ENCODE measurements around the gene DEXI. TPM values are rescaled to one million over a fixed set of nuclear protein-coding genes. Genes with fewer than 3 reads are reported as not detected.

Gene DEXI
- total and polyA plus RNA-seq, 2 of the 13 experiments (the other 11 are each of a cell fraction or from before 2014, with no cell fraction given), result 51.5 to 70.4 TPM

- peak; percentile 75 for TF ChIP-seq SOX5 (CRISPR knock-in tag; IDR thresholded peaks at IDR 0.05; ENCODE audit: borderline replicate concordance)
- no peak; the same call in 1 of the 2 replicates for TF ChIP-seq RNF219 (CRISPR knock-in tag; IDR thresholded peaks at IDR 0.05)
- peak; percentile 92 for TF ChIP-seq POLR2G (IDR thresholded peaks at IDR 0.05; ENCODE audit: low read depth, low read length)
- TF ChIP-seq JDP2 (CRISPR knock-in tag; IDR thresholded peaks at IDR 0.05; ENCODE audit: borderline replicate concordance), result no peak
- TF ChIP-seq DBP (CRISPR knock-in tag; IDR thresholded peaks at IDR 0.05; ENCODE audit: not compliant biosample characterization), result no peak
- no peak for TF ChIP-seq PRPF4 (IDR thresholded peaks at IDR 0.05; ENCODE audit: low read depth, low read length, poor library complexity, severe bottlenecking)
- TF ChIP-seq SYNCRIP (IDR thresholded peaks at IDR 0.05; ENCODE audit: insufficient read depth, low read depth, low read length), result no peak
- TF ChIP-seq CHD4 (IDR thresholded peaks at IDR 0.05; ENCODE audit: borderline replicate concordance, low read length), result no peak
- peak; percentile 97 for TF ChIP-seq MTA1 (CRISPR knock-in tag; IDR thresholded peaks at IDR 0.05; ENCODE audit: borderline replicate concordance)
- TF ChIP-seq HOXA5 (CRISPR knock-in tag; IDR thresholded peaks at IDR 0.05), result peak; percentile 94
- TF ChIP-seq STAT6 (CRISPR knock-in tag; IDR thresholded peaks at IDR 0.05; ENCODE audit: borderline replicate concordance), result no peak; the same call in 1 of the 2 replicates
- TF ChIP-seq ZNF75D (CRISPR knock-in tag; IDR thresholded peaks at IDR 0.05; ENCODE audit: borderline replicate concordance), result no peak
- TF ChIP-seq ZNF275 (CRISPR knock-in tag; IDR thresholded peaks at IDR 0.05; ENCODE audit: borderline replicate concordance), result peak; percentile 90; the same call in 1 of the 2 replicates
- TF ChIP-seq DMAP1 (CRISPR knock-in tag; IDR thresholded peaks at IDR 0.05), result peak; percentile 84; the same call in 1 of the 2 replicates
- no peak for TF ChIP-seq RFX5 (IDR thresholded peaks at IDR 0.05; ENCODE audit: low read depth, low read length)
- peak; percentile 100 for TF ChIP-seq THAP11 (CRISPR knock-in tag; IDR thresholded peaks at IDR 0.05)
- TF ChIP-seq TRIM22 (IDR thresholded peaks at IDR 0.05), result no peak
- TF ChIP-seq KAT8 (CRISPR knock-in tag; IDR thresholded peaks at IDR 0.05), result peak; percentile 99
- TF ChIP-seq ZNF44 (CRISPR knock-in tag; IDR thresholded peaks at IDR 0.05), result peak; percentile 95; the same call in 1 of the 2 replicates
- no peak for TF ChIP-seq SETDB1 (CRISPR knock-in tag; IDR thresholded peaks at IDR 0.05; ENCODE audit: borderline replicate concordance)
- no peak for TF ChIP-seq HMGA1 (CRISPR knock-in tag; conservative IDR thresholded peaks at IDR 0.05)
Measured at GRCh38 chr16:10944249-10945064, 2.2 kb upstream of the DEXI start, which contains the start of gene CLEC16A (continued).
